K562 (cell line): ENCODE results near the gene IL10RB. TPM values are rescaled to one million over a fixed set of nuclear protein-coding genes. Genes with fewer than 3 reads are reported as not detected.
A peak's percentile ranks its signal among the peaks of the same experiment; 100 is the strongest.

Experiments used
- ATAC-seq: fragments of 200-7000 bp; cut with Tn5 transposase; 3 replicates; pipeline ENCODE4 v1.9.1; 2020; ENCODE audit warnings: moderate library complexity
- BruUV-seq: library from RNA; stranded (reverse); fragments of 400-500 nt; replicated peaks from 2 replicates; lab custom pipeline; 2021; lab: Mats Ljungman, UMichigan
- CTCF ChIA-PET: fragments of 300-600 bp; formaldehyde crosslinking; extraction: SDS; loops from one replicate; lab custom pipeline; 2021; ENCODE audit warnings: low intra/inter-chr PET ratio; lab: Yijun Ruan, JAX
- POLR2A ChIA-PET: fragments of 300-600, 350-650 bp; sonication (Branson Sonifier 250); formaldehyde crosslinking; extraction: SDS; loops from one replicate; lab custom pipeline; 2021; ENCODE audit warnings: antibody characterized with exemption, inconsistent platforms; lab: Yijun Ruan, JAX
- DNase-seq, 4 experiments: peaks; one replicate each; pipeline versions ENCODE4 v3.0.0 to v3.0.0-alpha.2; 2011 to 2018; ENCODE audit warnings: low spot score in 3 of 4, mixed read lengths in 3 of 4; ENCODE audit errors: extremely low read depth in 1 of 4
- FAIRE-seq: peaks from 2 replicates; lab custom pipeline; 2011; peaks lifted over from hg19 to GRCh38; lab: Jason Lieb, UNC
- H2AFZ ChIP-seq: 2 replicates; pipeline ENCODE4 v1.6.0; 2011; ENCODE audit warnings: low read depth, low read length, control low read depth, inconsistent platforms
- H3K27ac ChIP-seq: fragments of 200-600 bp; 3 replicates; pipeline ENCODE4 v1.8.0; 2011; ENCODE audit warnings: low read depth, mild to moderate bottlenecking, control low read depth, inconsistent platforms, low read length, moderate library complexity, mixed read lengths; ENCODE audit errors: extremely low read depth
- H3K27me3 ChIP-seq, 2 experiments: fragments of 300-600 bp in 1 of 2; 2 replicates in 1 of 2; 3 replicates in 1 of 2; pipeline versions ENCODE4 v1.6.0 to v1.8.0; 2011; ENCODE audit warnings: inconsistent platforms in 2 of 2, low read length in 2 of 2, mild to moderate bottlenecking in 1 of 2, mixed read lengths in 1 of 2, moderate library complexity in 1 of 2; ENCODE audit not compliant: control insufficient read depth in 2 of 2, insufficient read depth in 2 of 2
- H3K36me3 ChIP-seq: fragments of 300-600 bp; 3 replicates; pipeline ENCODE4 v1.8.0; 2011; ENCODE audit warnings: mild to moderate bottlenecking, low read length, inconsistent platforms; ENCODE audit not compliant: control insufficient read depth, insufficient read depth
- H3K4me1 ChIP-seq, 2 experiments: fragments of 200-600 bp in 1 of 2; replicated peaks in 1 of 2; 2 replicates in 1 of 2; 3 replicates in 1 of 2; pipeline versions ENCODE4 v1.5.1 to v1.8.0; 2011; ENCODE audit warnings: inconsistent platforms in 2 of 2, low read length in 2 of 2, mild to moderate bottlenecking in 1 of 2, mixed read lengths in 1 of 2, moderate library complexity in 1 of 2; ENCODE audit not compliant: control insufficient read depth in 2 of 2, insufficient read depth in 2 of 2
- H3K4me2 ChIP-seq: 2 replicates; pipeline ENCODE4 v1.6.1; 2011; ENCODE audit warnings: low read length, control low read depth, inconsistent platforms, mixed read lengths; ENCODE audit not compliant: insufficient read depth
- H3K4me3 ChIP-seq: fragments of 200-600 bp; sonication (generic), shearing (Covaris generic); 2 replicates; pipeline ENCODE4 v1.5.1; 2016; ENCODE audit warnings: control low read depth, inconsistent platforms
- H3K79me2 ChIP-seq: fragments of 200-600 bp; 3 replicates; pipeline ENCODE4 v1.8.0; 2011; ENCODE audit warnings: low read length, inconsistent platforms; ENCODE audit not compliant: control insufficient read depth, insufficient read depth
- H3K9ac ChIP-seq, 2 experiments: 2 replicates each; pipeline versions ENCODE4 v1.6.0 to v1.6.1; 2011; ENCODE audit warnings: low read depth in 2 of 2, low read length in 2 of 2, control low read depth in 1 of 2, inconsistent platforms in 1 of 2, mild to moderate bottlenecking in 1 of 2, mixed read lengths in 1 of 2; ENCODE audit not compliant: insufficient read depth in 1 of 2
- H3K9me1 ChIP-seq: one replicate; pipeline ENCODE4 v1.6.0; 2011; ENCODE audit warnings: inconsistent platforms, mild to moderate bottlenecking, low read length, moderate library complexity; ENCODE audit not compliant: control insufficient read depth, insufficient read depth
- H3K9me3 ChIP-seq: replicated peaks from 2 replicates; pipeline ENCODE4 v1.5.1; 2011; ENCODE audit warnings: low read depth, low read length, inconsistent platforms; ENCODE audit not compliant: control insufficient read depth, insufficient read depth
- H4K20me1 ChIP-seq: replicated peaks from 2 replicates; pipeline ENCODE4 v1.6.1; 2011; ENCODE audit warnings: low read length, inconsistent platforms, mixed read lengths; ENCODE audit not compliant: control insufficient read depth, insufficient read depth
- ARID1B ChIP-seq: fragments of 450-650 bp; IDR thresholded peaks from 2 replicates; pipeline ENCODE4 v1.6.1; 2016; ENCODE audit warnings: antibody characterized with exemption, mild to moderate bottlenecking, inconsistent platforms
- CCAR2 ChIP-seq: fragments of 200-400 bp; formaldehyde crosslinking; IDR thresholded peaks from 2 replicates; pipeline ENCODE4 v1.6.1; 2017; ENCODE audit warnings: mild to moderate bottlenecking, low read depth, low read length
- FOS ChIP-seq: IDR thresholded peaks from 3 replicates; pipeline ENCODE4 v1.6.1; 2011; ENCODE audit not compliant: insufficient read length; ENCODE audit errors: extremely low read depth
- KHSRP ChIP-seq: fragments of 450-650 bp; IDR thresholded peaks from 2 replicates; pipeline ENCODE4 v1.6.1; 2017
- KLF10 ChIP-seq: fragments of 250-450 bp; sonication (Bioruptor Pico); IDR thresholded peaks from 2 replicates; pipeline ENCODE4 v1.6.1; 2021; ENCODE audit warnings: matching md5 sums
- LARP7 ChIP-seq: fragments of 450-650 bp; IDR thresholded peaks from 2 replicates; pipeline ENCODE4 v1.6.1; 2016
- RAD51 ChIP-seq: fragments of 450-650 bp; IDR thresholded peaks from 2 replicates; pipeline ENCODE4 v1.7.1; 2016; ENCODE audit warnings: low read depth, mild to moderate bottlenecking, borderline replicate concordance
- ZEB2 ChIP-seq: fragments of 450-650 bp; IDR thresholded peaks from 2 replicates; pipeline ENCODE4 v1.6.1; 2016
- ZNF140 ChIP-seq: fragments of 250-450 bp; sonication (Bioruptor Pico); IDR thresholded peaks from 2 replicates; pipeline ENCODE4 v1.8.0; 2021; ENCODE audit warnings: moderate library complexity, mild to moderate bottlenecking, inconsistent platforms
- ZNF639 ChIP-seq, 2 experiments: fragments of 200-800 bp in 1 of 2; sonication (Bioruptor generic) in 1 of 2; sonication (generic) in 1 of 2; formaldehyde crosslinking in 1 of 2; IDR thresholded peaks in 1 of 2; conservative IDR thresholded peaks in 1 of 2; 2 replicates each; pipeline versions ENCODE4 v1.5.0 to v1.6.1; 2016 to 2020; ENCODE audit warnings: missing compliant biosample characterization in 1 of 2, missing genetic modification characterization in 1 of 2, missing genetic modification reagents in 1 of 2
- WGBS: fragments of 100-300 bp; shearing (Covaris generic); methylation state at CpG from one replicate; pipeline ENCODE4 v1.1.6; 2016; ENCODE audit warnings: low coverage, mixed read lengths; ENCODE audit not compliant: insufficient coverage; ENCODE audit errors: missing lambda C conversion rate; 5-methylcytosine and 5-hydroxymethylcytosine counted together
- in situ Hi-C: fragments of 300-500 bp; cut with MboI; formaldehyde crosslinking; loops from 4 replicates; pipeline ENCODE4 v1.15.0; 2018; ENCODE audit warnings: inconsistent platforms, mixed read lengths
- intact Hi-C: fragments of 100-400 bp; cut with micrococcal nuclease; formaldehyde crosslinking; loops from 2 replicates; pipeline ENCODE4 v1.14.2; 2022
- polyA plus RNA-seq, 8 experiments: library from polyadenylated mRNA; depleted of rRNA in 4 of 8; stranded (reverse) in 5 of 8; unstranded in 3 of 8; fragments of >200 nt; fragmentation: Nextera tagmentation in 2 of 8; fragmentation: Illumina TruSeq in 1 of 8; extraction: Ambion mirVana in 2 of 8; extraction: Trizol in 1 of 8; gene quantifications; 2 replicates each; pipeline versions ENCODE4 v1.2.1 to v1.2.3, GENCODE V29; 2011 to 2014; ENCODE audit warnings: inconsistent platforms in 1 of 8, missing spikeins in 1 of 8
- total RNA-seq, 7 experiments: library from RNA; depleted of rRNA in 6 of 7; stranded (reverse); fragments of >200 nt in 6 of 7; fragmentation: Illumina TruSeq in 2 of 7; extraction: Trizol in 2 of 7; gene quantifications; 2 replicates each; pipeline versions ENCODE4 v1.2.1 to v1.2.3, GENCODE V29; 2011 to 2021; ENCODE audit warnings: low replicate concordance in 1 of 7
- TF ChIP-seq, protein P1 (sequence below): fragments of 450-650 bp; formaldehyde crosslinking; IDR thresholded peaks from 2 replicates; pipeline ENCODE4 v1.4.0; 2020; ENCODE audit warnings: mild to moderate bottlenecking, moderate library complexity

IL10RB gene
- total and polyA plus RNA-seq, 9 of the 15 experiments (the other 6 are each of a cell fraction or from before 2014, with no cell fraction given): 10.9 to 33.8 (median 23.0) TPM

DNA sequence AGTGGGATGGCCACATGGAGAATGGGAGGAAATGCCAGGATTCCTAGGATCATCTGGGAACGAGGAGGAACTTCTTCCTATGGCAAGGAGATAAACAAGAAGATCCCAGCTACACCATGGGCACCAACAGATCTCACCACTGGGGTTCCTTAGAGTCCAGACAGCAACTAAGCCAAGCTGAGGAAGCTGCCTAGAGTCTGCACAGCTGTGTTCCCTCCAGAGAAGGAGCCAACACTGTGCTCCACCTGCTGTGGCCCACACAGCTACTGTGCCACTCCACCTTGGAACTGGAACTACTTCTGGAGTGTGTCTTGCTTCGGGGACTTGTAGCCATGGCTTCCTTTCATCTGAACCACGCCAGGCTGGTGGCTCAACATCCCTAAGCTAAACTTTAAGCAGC, 64.6 kb downstream of the IL10RB start (continued):
- TF ChIP-seq, protein P1, sequence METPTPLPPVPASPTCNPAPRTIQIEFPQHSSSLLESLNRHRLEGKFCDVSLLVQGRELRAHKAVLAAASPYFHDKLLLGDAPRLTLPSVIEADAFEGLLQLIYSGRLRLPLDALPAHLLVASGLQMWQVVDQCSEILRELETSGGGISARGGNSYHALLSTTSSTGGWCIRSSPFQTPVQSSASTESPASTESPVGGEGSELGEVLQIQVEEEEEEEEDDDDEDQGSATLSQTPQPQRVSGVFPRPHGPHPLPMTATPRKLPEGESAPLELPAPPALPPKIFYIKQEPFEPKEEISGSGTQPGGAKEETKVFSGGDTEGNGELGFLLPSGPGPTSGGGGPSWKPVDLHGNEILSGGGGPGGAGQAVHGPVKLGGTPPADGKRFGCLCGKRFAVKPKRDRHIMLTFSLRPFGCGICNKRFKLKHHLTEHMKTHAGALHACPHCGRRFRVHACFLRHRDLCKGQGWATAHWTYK (CRISPR knock-in tag): no peak
- no peak for TF ChIP-seq RAD51
- TF ChIP-seq FOS: no peak
- no peak for TF ChIP-seq ARID1B
- no peak for TF ChIP-seq KHSRP
- TF ChIP-seq KLF10 (CRISPR knock-in tag): no peak
- no peak for TF ChIP-seq ZNF140

- intact Hi-C loops: no loop called here
- Histone ChIP-seq H3K79me2 (peaks cover 62% of the 10 kb centered on the region), H2AFZ (no peak overlapping the region), H3K4me2 (peak overlapping the region; percentile 58), H3K9me3 (peaks cover 9% of the 10 kb centered on the region; the same call in 1 of the 2 replicates), H3K36me3 (peaks cover 27% of the 10 kb centered on the region; the same call in 2 of the 3 replicates), H4K20me1 (no peaks in the 10 kb centered on the region), H3K27ac (peak overlapping the region; percentile 58), H3K9me1 (no peaks in the 10 kb centered on the region), H3K4me1 (peaks cover 4 to 32% of the 10 kb centered on the region in 2 experiments; a peak in 4 of 5 replicates), H3K27me3 (no peaks in the 10 kb centered on the region), H3K9ac (no peak overlapping the region), H3K4me3 (no peak overlapping the region)
- ChIA-PET POLR2A (interaction anchor here (0.8 to 1.5 kb wide), 3 partner anchors 13 to 150 kb away, joined by 3 to 5 read pairs (median 4); no protein-coding TSS in a partner anchor), CTCF (no interaction called here)
- peak; percentile 73 for ATAC-seq
- DNase-seq: peak in 2 of 4 experiments; percentile 47 to 73
- WGBS: 8% methylated on average over 1 of the region's 1 CpG
- peak; percentile 85 for FAIRE-seq
- in situ Hi-C loops: no loop called here
- no TSS peak for BruUV-seq
- TF ChIP-seq LARP7 (no peak), CCAR2 (no peak), ZNF639 (CRISPR knock-in tag; conservative IDR thresholded peaks at IDR 0.05 in 1 of 2, IDR thresholded peaks at IDR 0.05 in 1 of 2) (no peak), ZEB2 (0 out of 2 replicates have a peak, but pooled peaks have one; percentile 26)
Observed at GRCh38 chr21:33332143-33332542, 66.0 kb downstream of the IL10RB start.
